ENCODE data around the gene BRIP1.
"Not testable (repeated sequence)": the region's sequence is repeated elsewhere in the genome, so short reads cannot be mapped to it uniquely, and the experiment has no call there.

The BRIP1 gene

DNA sequence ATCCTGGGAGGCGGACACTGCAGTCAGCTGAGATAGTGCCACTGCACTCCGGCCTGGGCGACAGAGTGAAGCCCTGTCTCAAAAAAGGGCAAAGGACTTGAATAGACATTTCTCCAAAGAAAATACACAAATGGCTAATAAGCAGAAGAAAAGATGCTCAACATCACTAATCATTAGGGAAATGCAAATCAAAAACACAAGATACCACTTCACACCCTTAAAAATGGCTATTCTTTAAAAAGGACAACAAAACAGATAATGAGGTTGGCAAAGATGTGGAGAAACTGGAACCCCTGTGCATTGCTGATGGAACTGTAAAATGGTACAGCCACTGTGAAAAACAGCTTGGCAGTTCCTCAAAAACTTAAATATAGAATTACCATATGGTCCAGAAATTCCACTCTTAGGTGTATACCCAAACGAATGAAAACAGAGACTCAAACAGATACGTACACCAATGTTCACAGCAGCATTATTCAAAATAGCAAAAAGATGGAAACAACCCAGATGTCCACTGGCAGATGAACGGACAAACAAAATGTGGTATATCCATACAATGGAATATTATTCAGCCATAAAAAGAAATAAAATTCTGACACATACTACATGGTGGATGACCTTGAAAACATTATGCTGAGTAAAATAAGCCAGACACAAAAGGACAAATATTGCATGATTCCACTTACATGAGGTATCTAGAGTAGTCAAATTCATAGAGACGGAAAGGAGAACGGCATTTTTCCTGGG, 35.5 kb downstream of the BRIP1 start:
- Histone ChIP-seq H3K36me3 (ENCODE audit: control insufficient read depth in 2 of 2, insufficient read depth in 1 of 2, low read length in 2 of 2) (peaks cover 20 to 47% of the 10 kb centered on the region in 2 experiments), H3K9me3 (ENCODE audit: control insufficient read depth, insufficient read depth, low read depth, low read length) (0 out of 2 replicates have a peak, but pooled peaks cover 2% of the 10 kb centered on the region), H3K27ac (ENCODE audit: extremely low read depth, low read depth, low read length) (no peak overlapping the region), H3K4me1 (ENCODE audit: control insufficient read depth, insufficient read depth, low read length) (no peaks in the 10 kb centered on the region), H3K4me3 (ENCODE audit: low read depth, low read length) (no peak overlapping the region)
- TF ChIP-seq, protein P1, sequence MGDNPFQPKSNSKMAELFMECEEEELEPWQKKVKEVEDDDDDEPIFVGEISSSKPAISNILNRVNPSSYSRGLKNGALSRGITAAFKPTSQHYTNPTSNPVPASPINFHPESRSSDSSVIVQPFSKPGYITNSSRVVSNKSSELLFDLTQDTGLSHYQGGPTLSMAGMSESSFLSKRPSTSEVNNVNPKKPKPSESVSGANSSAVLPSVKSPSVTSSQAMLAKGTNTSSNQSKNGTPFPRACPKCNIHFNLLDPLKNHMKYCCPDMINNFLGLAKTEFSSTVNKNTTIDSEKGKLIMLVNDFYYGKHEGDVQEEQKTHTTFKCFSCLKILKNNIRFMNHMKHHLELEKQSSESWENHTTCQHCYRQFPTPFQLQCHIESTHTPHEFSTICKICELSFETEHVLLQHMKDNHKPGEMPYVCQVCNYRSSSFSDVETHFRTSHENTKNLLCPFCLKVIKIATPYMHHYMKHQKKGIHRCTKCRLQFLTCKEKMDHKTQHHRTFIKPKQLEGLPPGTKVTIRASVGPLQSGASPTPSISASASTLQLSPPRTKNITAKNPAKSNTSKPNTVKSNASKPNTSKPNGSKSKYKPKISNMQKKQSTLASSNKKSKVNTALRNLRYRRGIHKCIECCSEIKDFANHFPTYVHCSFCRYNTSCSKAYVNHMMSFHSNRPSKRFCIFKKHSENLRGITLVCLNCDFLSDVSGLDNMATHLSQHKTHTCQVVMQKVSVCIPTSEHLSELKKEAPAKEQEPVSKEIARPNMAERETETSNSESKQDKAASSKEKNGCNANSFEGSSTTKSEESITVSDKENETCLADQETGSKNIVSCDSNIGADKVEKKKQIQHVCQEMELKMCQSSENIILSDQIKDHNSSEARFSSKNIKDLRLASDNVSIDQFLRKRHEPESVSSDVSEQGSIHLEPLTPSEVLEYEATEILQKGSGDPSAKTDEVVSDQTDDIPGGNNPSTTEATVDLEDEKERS (tag by site-specific recombination; IDR thresholded peaks at IDR 0.05): no peak
- TF ChIP-seq ZNF146 (tag by site-specific recombination; IDR thresholded peaks at IDR 0.05): peak; percentile 85
- TF ChIP-seq WT1 (tag by site-specific recombination; IDR thresholded peaks at IDR 0.05): no peak
- TF ChIP-seq ZNF292 (tag by site-specific recombination; IDR thresholded peaks at IDR 0.05; ENCODE audit: borderline replicate concordance, low read depth): no peak
- TF ChIP-seq ZNF473 (tag by site-specific recombination; IDR thresholded peaks at IDR 0.05): no peak
- CTCF ChIA-PET: interaction anchor here (0.7 to 1.8 kb wide), 2 partner anchors 9 to 192 kb away, joined by 3 to 6 read pairs; no protein-coding TSS in a partner anchor
- POLR2A ChIA-PET: no interaction called here

DNA sequence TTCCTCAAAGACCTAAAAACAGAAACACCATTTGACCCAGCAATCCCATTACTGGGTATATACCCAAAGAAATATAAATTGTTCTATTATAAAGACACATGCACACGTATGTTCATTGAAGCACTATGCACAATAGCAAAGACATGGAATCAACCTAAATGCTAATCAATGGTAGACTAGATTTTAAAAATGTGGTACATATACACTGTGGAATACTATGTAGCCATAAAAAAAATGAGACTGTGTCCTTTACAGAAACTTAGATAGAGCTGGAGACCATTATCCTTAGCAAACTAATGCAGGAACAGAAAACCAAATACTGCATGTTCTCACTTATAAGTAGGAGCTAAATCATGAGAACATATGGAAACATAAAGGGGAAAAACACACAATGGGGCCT, 36.5 kb downstream of the BRIP1 start:
- H3K4me3 ChIP-seq (ENCODE audit: low read depth, low read length); H3K9me3 ChIP-seq (ENCODE audit: control insufficient read depth, insufficient read depth, low read depth, low read length); POLR2A ChIA-PET; H3K4me1 ChIP-seq (ENCODE audit: control insufficient read depth, insufficient read depth, low read length); H3K27ac ChIP-seq (ENCODE audit: extremely low read depth, low read depth, low read length): not testable (repeated sequence)
- peaks cover 24 to 47% of the 10 kb centered on the region in 2 experiments for H3K36me3 ChIP-seq (ENCODE audit: control insufficient read depth in 2 of 2, insufficient read depth in 1 of 2, low read length in 2 of 2)
- CTCF ChIA-PET: interaction anchor here (0.7 kb wide), 1 partner anchor 187 kb away, joined by 5 read pairs; no protein-coding TSS in a partner anchor
- peak; percentile 33; the same call in 1 of the 2 replicates for TF ChIP-seq ZNF146 (tag by site-specific recombination; IDR thresholded peaks at IDR 0.05)

DNA sequence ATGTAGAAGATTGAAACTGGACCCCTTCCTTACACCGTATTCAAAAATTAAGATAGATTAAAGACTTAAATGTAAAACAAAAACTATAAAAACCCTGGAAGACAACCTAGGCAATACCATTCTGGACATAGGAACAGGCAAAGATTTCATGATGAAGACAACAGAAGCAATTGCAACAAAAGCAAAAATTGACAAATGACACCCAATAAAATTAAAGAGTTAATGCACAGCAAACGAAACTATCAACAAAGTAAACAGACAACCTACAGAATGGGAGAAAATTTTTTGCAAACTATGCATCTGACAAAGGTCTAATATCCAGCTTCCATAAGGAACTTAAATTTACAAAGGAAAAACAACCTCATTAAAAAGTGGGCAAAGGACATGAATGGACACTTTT, 37.1 kb downstream of the BRIP1 start:
- POLR2A ChIA-PET; CTCF ChIA-PET; H3K27ac ChIP-seq (ENCODE audit: extremely low read depth, low read depth, low read length); H3K4me3 ChIP-seq (ENCODE audit: low read depth, low read length); H3K4me1 ChIP-seq (ENCODE audit: control insufficient read depth, insufficient read depth, low read length); H3K9me3 ChIP-seq (ENCODE audit: control insufficient read depth, insufficient read depth, low read depth, low read length): not testable (repeated sequence)
- peaks cover 30 to 54% of the 10 kb centered on the region in 2 experiments for H3K36me3 ChIP-seq (ENCODE audit: control insufficient read depth in 2 of 2, insufficient read depth in 1 of 2, low read length in 2 of 2)

DNA sequence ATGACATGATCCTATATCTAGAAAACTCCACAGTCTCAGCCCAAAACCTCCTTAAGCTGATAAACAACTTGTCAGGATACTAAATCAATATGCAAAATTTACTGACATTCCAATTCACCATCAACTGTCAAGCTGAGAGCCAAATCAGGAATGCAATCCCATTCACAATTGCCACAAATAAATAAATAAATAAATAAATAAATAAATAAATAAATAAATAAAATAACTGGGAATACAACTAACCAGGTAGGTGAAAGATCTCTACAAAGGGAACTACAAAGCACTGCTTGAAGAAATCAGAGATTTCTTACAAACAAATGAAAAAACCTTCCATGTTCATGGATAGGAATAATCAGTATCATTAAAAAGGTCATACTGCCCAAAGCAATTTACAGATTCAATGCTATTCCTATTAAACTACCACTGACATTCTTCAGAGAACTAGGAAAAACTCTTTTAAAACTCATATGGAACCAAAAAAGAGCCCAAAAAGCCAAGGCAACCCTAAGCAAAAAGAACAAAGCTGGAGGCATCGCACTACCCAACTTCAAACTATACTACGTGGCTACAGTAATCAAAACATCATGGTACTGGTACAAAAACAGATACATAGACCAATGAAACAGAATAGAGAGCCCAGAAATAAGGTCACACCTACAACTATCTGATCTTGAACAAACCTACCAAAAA, 37.7 kb downstream of the BRIP1 start:
- H3K27ac ChIP-seq (ENCODE audit: extremely low read depth, low read depth, low read length): no peak overlapping the region
- TF ChIP-seq ZNF660 (tag by site-specific recombination; IDR thresholded peaks at IDR 0.05) (no peak), ZNF830 (tag by site-specific recombination; IDR thresholded peaks at IDR 0.05; ENCODE audit: low read depth) (no peak), ZFP41 (tag by site-specific recombination; IDR thresholded peaks at IDR 0.05; ENCODE audit: borderline replicate concordance) (no peak), BCL11A (tag by site-specific recombination; IDR thresholded peaks at IDR 0.05; ENCODE audit: low read depth) (no peak), YY1 (tag by site-specific recombination; IDR thresholded peaks at IDR 0.05) (no peak), ZNF2 (tag by site-specific recombination; IDR thresholded peaks at IDR 0.05) (no peak), ZNF544 (tag by site-specific recombination; IDR thresholded peaks at IDR 0.05) (no peak), ZNF169 (tag by site-specific recombination; IDR thresholded peaks at IDR 0.05) (no peak), KLF1 (tag by site-specific recombination; IDR thresholded peaks at IDR 0.05) (no peak), ZNF354C (tag by site-specific recombination; IDR thresholded peaks at IDR 0.05; ENCODE audit: borderline replicate concordance, low read depth) (no peak), ZNF394 (tag by site-specific recombination; IDR thresholded peaks at IDR 0.05; ENCODE audit: borderline replicate concordance) (peak; percentile 93), ZNF510 (tag by site-specific recombination; IDR thresholded peaks at IDR 0.05; ENCODE audit: insufficient replicate concordance) (peak; percentile 71), SCRT2 (tag by site-specific recombination; IDR thresholded peaks at IDR 0.05) (no peak)
- TF ChIP-seq, protein P2, sequence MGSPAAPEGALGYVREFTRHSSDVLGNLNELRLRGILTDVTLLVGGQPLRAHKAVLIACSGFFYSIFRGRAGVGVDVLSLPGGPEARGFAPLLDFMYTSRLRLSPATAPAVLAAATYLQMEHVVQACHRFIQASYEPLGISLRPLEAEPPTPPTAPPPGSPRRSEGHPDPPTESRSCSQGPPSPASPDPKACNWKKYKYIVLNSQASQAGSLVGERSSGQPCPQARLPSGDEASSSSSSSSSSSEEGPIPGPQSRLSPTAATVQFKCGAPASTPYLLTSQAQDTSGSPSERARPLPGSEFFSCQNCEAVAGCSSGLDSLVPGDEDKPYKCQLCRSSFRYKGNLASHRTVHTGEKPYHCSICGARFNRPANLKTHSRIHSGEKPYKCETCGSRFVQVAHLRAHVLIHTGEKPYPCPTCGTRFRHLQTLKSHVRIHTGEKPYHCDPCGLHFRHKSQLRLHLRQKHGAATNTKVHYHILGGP (tag by site-specific recombination; IDR thresholded peaks at IDR 0.05): no peak
- TF ChIP-seq, protein P3, sequence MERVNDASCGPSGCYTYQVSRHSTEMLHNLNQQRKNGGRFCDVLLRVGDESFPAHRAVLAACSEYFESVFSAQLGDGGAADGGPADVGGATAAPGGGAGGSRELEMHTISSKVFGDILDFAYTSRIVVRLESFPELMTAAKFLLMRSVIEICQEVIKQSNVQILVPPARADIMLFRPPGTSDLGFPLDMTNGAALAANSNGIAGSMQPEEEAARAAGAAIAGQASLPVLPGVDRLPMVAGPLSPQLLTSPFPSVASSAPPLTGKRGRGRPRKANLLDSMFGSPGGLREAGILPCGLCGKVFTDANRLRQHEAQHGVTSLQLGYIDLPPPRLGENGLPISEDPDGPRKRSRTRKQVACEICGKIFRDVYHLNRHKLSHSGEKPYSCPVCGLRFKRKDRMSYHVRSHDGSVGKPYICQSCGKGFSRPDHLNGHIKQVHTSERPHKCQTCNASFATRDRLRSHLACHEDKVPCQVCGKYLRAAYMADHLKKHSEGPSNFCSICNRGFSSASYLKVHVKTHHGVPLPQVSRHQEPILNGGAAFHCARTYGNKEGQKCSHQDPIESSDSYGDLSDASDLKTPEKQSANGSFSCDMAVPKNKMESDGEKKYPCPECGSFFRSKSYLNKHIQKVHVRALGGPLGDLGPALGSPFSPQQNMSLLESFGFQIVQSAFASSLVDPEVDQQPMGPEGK (tag by site-specific recombination; IDR thresholded peaks at IDR 0.05): no peak

More for the DNA sequence above, 37.7 kb downstream of the BRIP1 start:
- H3K4me1 ChIP-seq (ENCODE audit: control insufficient read depth, insufficient read depth, low read length): no peaks in the 10 kb centered on the region
- H3K36me3 ChIP-seq (ENCODE audit: control insufficient read depth in 2 of 2, insufficient read depth in 1 of 2, low read length in 2 of 2): peaks cover 31 to 54% of the 10 kb centered on the region in 2 experiments
- ChIA-PET POLR2A (no interaction called here), CTCF (interaction anchor here (1.0 to 1.1 kb wide), 2 partner anchors 11 to 14 kb away, joined by 3 to 5 read pairs; no protein-coding TSS in a partner anchor)
- H3K4me3 ChIP-seq (ENCODE audit: low read depth, low read length): no peak overlapping the region
- 0 out of 2 replicates have a peak, but pooled peaks cover 2% of the 10 kb centered on the region for H3K9me3 ChIP-seq (ENCODE audit: control insufficient read depth, insufficient read depth, low read depth, low read length)
